DMS 273 (cell line): ENCODE results near the gene SCN2A.
"Not testable (repeated sequence)": the region's sequence is repeated elsewhere in the genome, so short reads cannot be mapped to it uniquely, and the experiment has no call there.

Source experiments
- DNase-seq: peaks from one replicate; lab custom pipeline; 2025; ENCODE audit not compliant: unreplicated experiment; lab: John Stamatoyannopoulos, UW

SCN2A gene

GRCh38 chr2:165312999-165313398 lies 73.8 kb downstream of the SCN2A start:
- DNase-seq = no peak

GRCh38 chr2:165313509-165313908 lies 74.3 kb downstream of the SCN2A start:
- no peak for DNase-seq

- no peak for DNase-seq
These were observed 89.1 kb downstream of the SCN2A start for GRCh38 chr2:165328272-165328671.

GRCh38 chr2:165344276-165344675 lies 105.1 kb downstream of the SCN2A start:
- DNase-seq = not testable (repeated sequence)

GRCh38 chr2:165348441-165348840 lies 109.2 kb downstream of the SCN2A start:
- DNase-seq = no peak

GRCh38 chr2:165349181-165349580 lies 110.0 kb downstream of the SCN2A start:
- DNase-seq = no peak

- peak; percentile 90 for DNase-seq
These were observed 118.5 kb downstream of the SCN2A start for GRCh38 chr2:165357758-165358157.

GRCh38 chr2:165361514-165361913 lies 122.3 kb downstream of the SCN2A start:
- DNase-seq = no peak

GRCh38 chr2:165369131-165369897 lies 130.1 kb downstream of the SCN2A start:
- no peak for DNase-seq

GRCh38 chr2:165369898-165370296 lies 130.7 kb downstream of the SCN2A start:
- no peak for DNase-seq

GRCh38 chr2:165371356-165371755 lies 132.1 kb downstream of the SCN2A start:
- DNase-seq = peak; percentile 21

- DNase-seq = no peak
These were observed 134.2 kb downstream of the SCN2A start for GRCh38 chr2:165373278-165374010.

- DNase-seq = no peak
These were observed 137.4 kb downstream of the SCN2A start for GRCh38 chr2:165376571-165376975.

- DNase-seq = no peak
These were observed 143.1 kb downstream of the SCN2A start for GRCh38 chr2:165382362-165382761.

- DNase-seq = no peak
These were observed 151.7 kb downstream of the SCN2A start for GRCh38 chr2:165390875-165391274.

GRCh38 chr2:165391791-165392190 lies 152.6 kb downstream of the SCN2A start:
- DNase-seq = no peak

GRCh38 chr2:165398603-165399002 lies 159.4 kb downstream of the SCN2A start:
- DNase-seq = not testable (repeated sequence)

- DNase-seq = peak; percentile 90
These were observed 162.2 kb downstream of the SCN2A start for GRCh38 chr2:165401285-165401852.

GRCh38 chr2:165402162-165402561 lies 162.9 kb downstream of the SCN2A start:
- DNase-seq = no peak

GRCh38 chr2:165406173-165406572 lies 167.0 kb downstream of the SCN2A start:
- peak; percentile 95 for DNase-seq

- DNase-seq = no peak
These were observed 168.3 kb downstream of the SCN2A start for GRCh38 chr2:165407466-165407865.

- DNase-seq = peak; percentile 39
These were observed 169.0 kb downstream of the SCN2A start for GRCh38 chr2:165408186-165408585.
